ENCODE results near the gene PPIE.

PPIE gene

DNA sequence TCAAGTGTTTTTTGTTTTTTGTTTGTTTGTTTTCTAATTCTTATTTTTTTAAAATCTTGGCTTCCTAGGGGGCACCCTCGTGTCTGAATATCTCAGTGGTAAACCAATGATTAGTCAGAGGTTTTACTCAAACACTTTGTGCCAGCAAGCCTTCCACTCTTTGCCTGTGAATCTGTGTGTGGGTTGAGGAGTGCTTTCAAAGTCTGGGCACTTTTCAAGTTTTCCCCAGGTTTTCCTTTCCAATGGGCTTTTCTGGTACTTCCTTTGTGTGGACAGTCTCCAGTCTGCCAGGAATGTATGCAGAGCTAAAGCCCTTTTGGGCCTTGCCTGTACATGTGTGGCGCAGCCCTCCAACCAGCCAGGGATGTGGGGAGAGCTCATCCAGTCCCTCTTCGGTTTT lies 9.7 kb upstream of the PPIE start:
- DNase-seq (ENCODE audit: low spot score): no peak
- TF ChIP-seq, protein P1, sequence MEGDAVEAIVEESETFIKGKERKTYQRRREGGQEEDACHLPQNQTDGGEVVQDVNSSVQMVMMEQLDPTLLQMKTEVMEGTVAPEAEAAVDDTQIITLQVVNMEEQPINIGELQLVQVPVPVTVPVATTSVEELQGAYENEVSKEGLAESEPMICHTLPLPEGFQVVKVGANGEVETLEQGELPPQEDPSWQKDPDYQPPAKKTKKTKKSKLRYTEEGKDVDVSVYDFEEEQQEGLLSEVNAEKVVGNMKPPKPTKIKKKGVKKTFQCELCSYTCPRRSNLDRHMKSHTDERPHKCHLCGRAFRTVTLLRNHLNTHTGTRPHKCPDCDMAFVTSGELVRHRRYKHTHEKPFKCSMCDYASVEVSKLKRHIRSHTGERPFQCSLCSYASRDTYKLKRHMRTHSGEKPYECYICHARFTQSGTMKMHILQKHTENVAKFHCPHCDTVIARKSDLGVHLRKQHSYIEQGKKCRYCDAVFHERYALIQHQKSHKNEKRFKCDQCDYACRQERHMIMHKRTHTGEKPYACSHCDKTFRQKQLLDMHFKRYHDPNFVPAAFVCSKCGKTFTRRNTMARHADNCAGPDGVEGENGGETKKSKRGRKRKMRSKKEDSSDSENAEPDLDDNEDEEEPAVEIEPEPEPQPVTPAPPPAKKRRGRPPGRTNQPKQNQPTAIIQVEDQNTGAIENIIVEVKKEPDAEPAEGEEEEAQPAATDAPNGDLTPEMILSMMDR (IDR thresholded peaks at IDR 0.05; ENCODE audit: extremely low read depth, missing control alignments): no peak

DNA sequence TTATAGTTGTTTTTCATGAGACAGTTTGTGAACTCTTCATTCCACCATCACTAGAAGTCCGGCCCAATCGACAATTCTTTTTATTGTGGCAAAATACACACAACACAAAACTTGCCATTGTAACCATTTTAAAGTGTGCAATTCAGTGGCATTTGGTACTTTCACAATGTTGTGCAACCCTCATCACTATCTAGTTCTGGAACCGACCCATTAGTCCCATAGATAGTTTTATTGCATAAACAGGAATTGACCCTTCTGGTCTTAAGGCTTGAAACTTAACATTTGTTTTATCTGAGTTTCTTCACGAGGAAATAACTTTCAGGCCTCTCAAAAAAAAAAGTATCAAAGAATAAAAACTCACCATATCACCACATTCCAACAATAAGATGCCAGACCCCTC lies 8.8 kb upstream of the PPIE start:
- no peak for DNase-seq (ENCODE audit: low spot score)
- TF ChIP-seq, protein P1 (IDR thresholded peaks at IDR 0.05; ENCODE audit: extremely low read depth, missing control alignments): no peak

DNA sequence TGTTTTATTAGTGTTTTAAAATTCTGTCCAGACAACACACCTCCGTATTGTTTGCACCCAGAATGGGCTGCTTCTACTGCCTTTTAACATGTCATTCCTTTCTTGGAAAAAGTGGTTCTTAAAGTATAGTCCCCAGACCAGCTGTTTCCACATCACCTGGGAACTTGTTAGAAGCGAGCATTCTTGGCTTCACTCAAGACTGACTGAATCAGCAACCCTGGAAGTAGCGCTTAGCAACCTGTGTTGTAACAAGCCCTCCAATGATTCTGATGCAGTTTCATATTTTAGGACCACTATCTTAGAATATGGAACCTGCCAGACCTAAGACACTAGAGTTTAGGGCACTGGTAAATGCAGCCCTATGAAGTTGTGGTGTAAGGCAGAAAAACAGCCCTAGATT lies 6.0 kb upstream of the PPIE start:
- no peak for DNase-seq (ENCODE audit: low spot score)
- TF ChIP-seq, protein P1 (IDR thresholded peaks at IDR 0.05; ENCODE audit: extremely low read depth, missing control alignments): no peak

DNA sequence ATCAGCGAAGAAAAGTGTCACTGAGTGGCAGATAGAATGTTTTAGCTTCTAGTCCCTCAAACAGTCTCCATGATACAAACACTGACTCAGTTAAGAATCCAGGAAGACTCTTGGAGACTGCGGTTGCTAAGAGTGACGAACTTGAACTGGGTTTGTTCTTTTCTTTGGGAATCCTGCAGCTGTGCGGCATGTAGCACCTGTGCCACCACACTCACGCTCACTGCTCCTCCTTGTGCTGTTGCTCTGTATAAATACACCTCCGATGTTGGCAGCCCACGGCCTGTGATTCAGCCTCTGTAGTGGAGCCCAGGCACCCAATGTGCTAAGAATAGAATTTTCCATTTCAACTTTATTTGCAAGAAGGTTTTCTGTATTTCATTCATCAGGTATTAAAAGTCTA lies 5.5 kb upstream of the PPIE start:
- TF ChIP-seq, protein P1 (IDR thresholded peaks at IDR 0.05; ENCODE audit: extremely low read depth, missing control alignments): no peak
- no peak for DNase-seq (ENCODE audit: low spot score)

DNA sequence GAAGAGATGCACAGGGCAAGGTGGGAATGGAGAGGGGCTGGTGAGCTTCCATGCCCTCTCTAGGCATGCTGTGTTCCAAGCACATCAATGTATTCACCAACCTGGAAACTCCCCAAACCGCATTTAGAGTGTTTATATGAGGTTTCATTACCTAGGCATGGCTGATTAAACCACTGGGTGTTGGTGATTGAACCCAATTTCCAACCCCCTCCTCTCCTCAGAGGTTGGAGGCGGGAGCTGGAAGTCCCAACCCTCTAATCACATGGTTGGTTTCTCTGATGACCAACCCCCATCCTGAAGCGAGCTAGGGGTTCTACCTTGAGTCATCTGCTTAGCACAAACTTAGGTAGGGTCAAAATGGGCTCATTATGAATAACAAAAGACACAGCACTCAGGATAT lies 3.0 kb upstream of the PPIE start:
- TF ChIP-seq, protein P1 (IDR thresholded peaks at IDR 0.05; ENCODE audit: extremely low read depth, missing control alignments): no peak
- DNase-seq (ENCODE audit: low spot score): no peak

DNA sequence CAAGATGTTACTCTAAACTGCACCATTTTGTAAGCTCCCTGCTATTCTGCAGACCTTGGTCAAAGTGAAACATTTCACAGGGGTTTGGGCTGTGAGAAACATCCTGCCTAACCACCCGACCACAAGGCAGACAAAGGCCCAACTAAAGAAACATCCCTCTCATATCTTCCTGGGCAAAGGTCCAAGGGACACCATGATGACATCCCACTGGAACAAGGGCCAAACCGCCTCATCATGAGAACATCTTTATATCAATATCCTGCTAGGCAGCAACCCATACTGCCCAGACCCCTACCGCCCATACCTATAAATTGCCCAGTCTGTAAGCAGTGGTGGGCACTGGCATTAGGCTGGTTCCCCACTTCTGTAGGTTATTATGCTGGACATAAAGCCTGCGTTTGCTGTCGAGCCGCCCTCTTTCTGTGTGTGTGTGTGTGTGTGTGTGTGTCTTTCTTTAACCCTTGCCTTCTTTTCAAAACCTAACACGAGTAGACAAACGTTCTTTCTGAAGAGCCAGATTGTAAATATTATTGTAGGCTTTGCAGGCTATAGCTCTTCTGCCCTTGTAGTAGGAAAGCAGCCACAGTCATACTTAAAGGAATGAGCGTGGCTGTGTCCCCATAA lies 1.0 kb upstream of the PPIE start:
- no peak for DNase-seq (ENCODE audit: low spot score)
- TF ChIP-seq, protein P1 (IDR thresholded peaks at IDR 0.05; ENCODE audit: extremely low read depth, missing control alignments): no peak

DNA sequence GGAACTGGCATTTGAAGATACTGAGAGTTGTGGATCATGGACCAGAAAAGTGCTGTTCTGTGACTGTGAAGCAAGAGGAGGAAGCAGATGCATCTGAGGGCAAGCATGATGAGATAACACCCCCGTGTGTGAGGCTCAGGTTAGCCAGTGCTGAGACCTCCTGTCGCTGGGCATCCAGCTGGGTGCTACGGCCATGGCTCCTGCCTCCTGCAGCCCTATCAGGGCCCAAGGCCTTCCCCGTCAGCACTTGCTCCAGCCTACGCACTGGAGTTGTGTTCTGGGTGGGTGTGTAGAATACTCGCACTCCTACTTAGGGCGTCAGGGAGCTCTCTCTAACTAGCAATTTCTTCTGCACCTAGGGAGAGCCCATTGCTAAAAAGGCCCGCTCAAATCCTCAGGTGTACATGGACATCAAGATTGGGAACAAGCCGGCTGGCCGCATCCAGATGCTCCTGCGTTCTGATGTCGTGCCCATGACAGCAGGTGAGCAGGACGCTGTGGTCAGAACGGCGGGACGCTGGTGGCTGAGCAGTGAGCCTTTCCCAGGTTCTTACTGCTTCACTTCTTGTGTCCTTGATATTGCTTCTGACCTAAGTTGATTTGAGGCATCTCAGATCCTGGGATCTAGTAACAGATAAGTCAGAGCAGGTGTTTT lies 6.5 kb downstream of the PPIE start:
- TF ChIP-seq, protein P1 (IDR thresholded peaks at IDR 0.05; ENCODE audit: extremely low read depth, missing control alignments): no peak
- DNase-seq (ENCODE audit: low spot score): no peak

Measured in GM20000 (cell line).